BJ (cell line): ENCODE results near the gene ACSL5. TPM values are rescaled to one million over a fixed set of nuclear protein-coding genes. Genes with fewer than 3 reads are reported as not detected.
"Not testable (repeated sequence)": the region's sequence is repeated elsewhere in the genome, so short reads cannot be mapped to it uniquely, and the experiment has no call there.

ENCODE experiments used
- CTCF ChIA-PET: fragments of 350-600 bp; formaldehyde crosslinking; extraction: SDS; loops from one replicate; lab custom pipeline; 2021; ENCODE audit warnings: antibody characterized with exemption, inconsistent platforms; lab: Yijun Ruan, JAX
- POLR2A ChIA-PET: fragments of 300-600 bp; sonication (Branson Sonifier 250); formaldehyde crosslinking; extraction: SDS; loops from one replicate; lab custom pipeline; 2021; ENCODE audit warnings: antibody characterized with exemption; lab: Charles Lee
- DNase-seq: peaks from one replicate; pipeline ENCODE4 v3.0.0-alpha.2; 2011; ENCODE audit warnings: low read depth
- H3K27me3 ChIP-seq: 2 replicates; pipeline ENCODE4 v1.6.0; 2011; ENCODE audit warnings: low read length; ENCODE audit not compliant: control insufficient read depth, insufficient read depth
- H3K36me3 ChIP-seq: 2 replicates; pipeline ENCODE4 v1.5.1; 2011; ENCODE audit warnings: low read length; ENCODE audit not compliant: control insufficient read depth, insufficient read depth
- H3K4me3 ChIP-seq: 2 replicates; pipeline ENCODE4 v1.5.1; 2011; ENCODE audit warnings: low read depth, mild to moderate bottlenecking, control low read depth, low read length
- CTCF ChIP-seq: IDR thresholded peaks from 2 replicates; pipeline ENCODE4 v1.5.1; 2011; ENCODE audit warnings: low read depth, mild to moderate bottlenecking, control low read depth, inconsistent platforms, low read length, moderate library complexity; ENCODE audit not compliant: insufficient read depth
- polyA plus RNA-seq: library from polyadenylated mRNA; depleted of rRNA; stranded (reverse); fragments of >200 nt; gene quantifications from 2 replicates; pipeline ENCODE4 v1.2.3, GENCODE V29; 2011

The ACSL5 gene
- polyA plus RNA-seq, 1 experiment = 1.0 TPM

GRCh38 chr10:112456533-112456932, 82.6 kb downstream of the ACSL5 start:
- H3K4me3 ChIP-seq = no peak overlapping the region
- no peaks in the 10 kb centered on the region; the same call in 1 of the 2 replicates for H3K36me3 ChIP-seq
- TF ChIP-seq CTCF = no peak
- no peaks in the 10 kb centered on the region for H3K27me3 ChIP-seq
- no peak for DNase-seq
- ChIA-PET CTCF (interaction anchor here (0.6 to 1.3 kb wide), 2 partner anchors 15 to 739 kb away, joined by 3 to 6 read pairs; no protein-coding TSS in a partner anchor), POLR2A (no interaction called here)

DNA sequence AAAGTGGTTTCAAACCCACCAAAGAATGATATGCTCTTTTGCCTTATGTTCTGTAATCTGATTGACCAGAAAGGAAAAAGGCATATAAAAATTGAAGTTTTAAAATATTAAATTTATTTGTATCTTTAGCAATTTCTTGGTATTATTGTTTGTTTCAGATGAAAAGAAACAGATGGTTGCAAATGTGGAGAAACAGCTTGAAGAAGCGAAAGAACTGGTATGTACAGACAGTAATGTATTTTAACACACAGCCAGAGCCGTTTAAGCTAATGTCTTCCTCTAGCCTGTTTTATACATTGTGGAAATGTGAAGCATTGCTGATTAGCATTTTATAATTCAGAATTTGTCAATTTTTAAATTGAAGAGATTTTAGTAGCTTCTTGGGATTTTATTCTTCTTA, 86.5 kb downstream of the ACSL5 start:
- Histone ChIP-seq H3K36me3 (no peaks in the 10 kb centered on the region; the same call in 1 of the 2 replicates), H3K4me3 (no peak overlapping the region), H3K27me3 (no peaks in the 10 kb centered on the region)
- CTCF ChIA-PET = interaction anchor here (0.9 to 1.6 kb wide), 4 partner anchors 10 to 1103 kb away, joined by 3 to 5 read pairs (median 4); no protein-coding TSS in a partner anchor
- POLR2A ChIA-PET = no interaction called here
- DNase-seq = no peak
- no peak for TF ChIP-seq CTCF

GRCh38 chr10:112461029-112461887, 87.3 kb downstream of the ACSL5 start:
- Histone ChIP-seq H3K36me3 (no peaks in the 10 kb centered on the region; the same call in 1 of the 2 replicates), H3K27me3 (no peaks in the 10 kb centered on the region), H3K4me3 (no peak overlapping the region)
- no peak for TF ChIP-seq CTCF
- DNase-seq = no peak
- CTCF ChIA-PET = interaction anchor here (1.3 to 1.6 kb wide), 3 partner anchors 12 to 1102 kb away, joined by 3 to 11 read pairs (median 5); no protein-coding TSS in a partner anchor
- POLR2A ChIA-PET = no interaction called here

DNA sequence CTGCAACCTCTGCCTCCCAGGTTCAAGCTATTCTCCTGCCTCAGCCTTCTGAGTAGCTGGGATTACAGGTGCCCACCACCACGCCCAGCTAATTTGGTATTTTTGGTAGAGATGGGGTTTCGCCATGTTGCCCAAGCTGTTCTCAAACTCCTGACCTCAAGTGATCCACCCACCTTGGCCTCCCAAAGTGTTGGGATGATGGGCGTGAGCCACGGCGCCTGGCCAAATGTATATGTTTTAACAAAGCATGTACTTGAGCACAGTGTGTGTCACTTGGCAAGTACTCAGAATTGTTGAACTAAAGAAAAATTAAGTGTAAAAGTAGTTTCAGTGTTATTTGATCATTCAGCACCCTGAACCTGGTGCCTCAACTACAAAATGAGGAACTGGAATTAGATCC, 90.2 kb downstream of the ACSL5 start:
- DNase-seq, POLR2A ChIA-PET, H3K27me3 ChIP-seq, H3K4me3 ChIP-seq, H3K36me3 ChIP-seq: not testable (repeated sequence)
- CTCF ChIA-PET = interaction anchor here (1.6 kb wide), 1 partner anchor 1057 kb away, joined by 4 read pairs; no protein-coding TSS in a partner anchor

- POLR2A ChIA-PET = no interaction called here
- Histone ChIP-seq H3K4me3 (no peak overlapping the region), H3K27me3 (no peaks in the 10 kb centered on the region), H3K36me3 (no peaks in the 10 kb centered on the region; the same call in 1 of the 2 replicates)
- no peak for DNase-seq
- TF ChIP-seq CTCF = no peak
- CTCF ChIA-PET = no interaction called here
Observed at GRCh38 chr10:112465299-112465883, 91.5 kb downstream of the ACSL5 start.
